Measurements from ENCODE around the gene SHISA6.

DNA sequence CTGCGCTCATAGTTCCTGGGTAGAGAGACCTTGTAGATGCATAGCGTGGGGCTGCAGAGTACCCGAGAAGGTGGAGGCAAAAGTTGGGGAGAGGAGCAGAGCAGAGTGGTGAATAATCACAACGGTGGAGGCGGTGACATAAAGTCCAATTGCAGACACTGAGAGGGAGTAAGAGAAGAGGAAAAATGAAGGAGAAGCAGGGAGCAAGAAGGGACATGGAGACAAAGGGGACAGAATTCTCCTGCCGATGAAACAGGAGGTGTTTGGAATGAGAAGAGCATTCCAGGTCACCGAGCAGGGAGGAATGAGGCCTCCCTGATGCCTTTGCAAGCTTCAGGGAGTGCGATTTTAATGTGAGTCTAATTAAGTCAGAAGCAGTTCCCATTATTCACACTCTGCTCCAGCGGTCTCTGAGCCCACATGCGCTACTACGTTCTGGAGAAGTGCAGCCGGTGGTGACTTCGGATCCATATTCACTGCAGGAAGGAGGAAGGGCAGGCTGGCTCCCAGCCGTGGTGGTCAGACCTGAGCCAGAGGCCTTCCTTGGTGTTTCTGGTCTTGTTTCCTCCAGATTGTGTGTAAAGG lies 249.2 kb downstream of the SHISA6 start:
- TF ChIP-seq, protein P1, sequence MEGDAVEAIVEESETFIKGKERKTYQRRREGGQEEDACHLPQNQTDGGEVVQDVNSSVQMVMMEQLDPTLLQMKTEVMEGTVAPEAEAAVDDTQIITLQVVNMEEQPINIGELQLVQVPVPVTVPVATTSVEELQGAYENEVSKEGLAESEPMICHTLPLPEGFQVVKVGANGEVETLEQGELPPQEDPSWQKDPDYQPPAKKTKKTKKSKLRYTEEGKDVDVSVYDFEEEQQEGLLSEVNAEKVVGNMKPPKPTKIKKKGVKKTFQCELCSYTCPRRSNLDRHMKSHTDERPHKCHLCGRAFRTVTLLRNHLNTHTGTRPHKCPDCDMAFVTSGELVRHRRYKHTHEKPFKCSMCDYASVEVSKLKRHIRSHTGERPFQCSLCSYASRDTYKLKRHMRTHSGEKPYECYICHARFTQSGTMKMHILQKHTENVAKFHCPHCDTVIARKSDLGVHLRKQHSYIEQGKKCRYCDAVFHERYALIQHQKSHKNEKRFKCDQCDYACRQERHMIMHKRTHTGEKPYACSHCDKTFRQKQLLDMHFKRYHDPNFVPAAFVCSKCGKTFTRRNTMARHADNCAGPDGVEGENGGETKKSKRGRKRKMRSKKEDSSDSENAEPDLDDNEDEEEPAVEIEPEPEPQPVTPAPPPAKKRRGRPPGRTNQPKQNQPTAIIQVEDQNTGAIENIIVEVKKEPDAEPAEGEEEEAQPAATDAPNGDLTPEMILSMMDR (IDR thresholded peaks at IDR 0.05), result no peak
- no peak for TF ChIP-seq POLR2A (IDR thresholded peaks at IDR 0.05)
